Measurements from ENCODE around the gene MAML2. TPM values are rescaled to one million over a fixed set of nuclear protein-coding genes. Genes with fewer than 3 reads are reported as not detected.

Gene MAML2
- total RNA-seq, 1 experiment from 2014 or later = 2.7 TPM

GRCh38 chr11:96238563-96239135, 104.3 kb downstream of the MAML2 start:
- Histone ChIP-seq H3K79me2 (ENCODE audit: insufficient read depth, low read length) (no peaks in the 10 kb centered on the region), H3K4me2 (ENCODE audit: insufficient read depth, insufficient read length, low read length) (no peak overlapping the region), H3K23ac (ENCODE audit: insufficient read length, low read depth, low read length) (no peak overlapping the region), H2AFZ (ENCODE audit: low read length) (no peak overlapping the region), H3K79me1 (ENCODE audit: insufficient read depth, low read depth, low read length, poor library complexity, severe bottlenecking) (no peaks in the 10 kb centered on the region), H4K5ac (ENCODE audit: insufficient read length, low read depth, low read length) (no peak overlapping the region), H3K9ac (ENCODE audit: extremely low read depth, insufficient read length, low read length) (no peak overlapping the region), H2AK5ac (ENCODE audit: insufficient read length, low read length) (no peak overlapping the region), H3K56ac (ENCODE audit: insufficient read length, low read depth, low read length) (no peak overlapping the region), H3K27ac (ENCODE audit: insufficient read length, low read depth, low read length) (no peak overlapping the region), H3K18ac (ENCODE audit: insufficient read length, low read depth, low read length) (no peak overlapping the region), H2BK120ac (ENCODE audit: low read depth, low read length, poor library complexity, severe bottlenecking) (no peak overlapping the region), H2BK12ac (ENCODE audit: insufficient read length, low read depth, low read length) (no peak overlapping the region), H3K27me3 (ENCODE audit: insufficient read depth, low read length) (no peaks in the 10 kb centered on the region), H3K4ac (ENCODE audit: low read depth, low read length) (no peak overlapping the region), H4K91ac (ENCODE audit: insufficient read length, low read depth, low read length) (no peak overlapping the region), H2BK5ac (ENCODE audit: insufficient read length, low read length) (no peak overlapping the region), H4K8ac (replicated peaks; ENCODE audit: insufficient read length, low read depth, low read length) (no peak overlapping the region), H3K14ac (ENCODE audit: insufficient read depth, low read length) (no peak overlapping the region), H3K23me2 (ENCODE audit: insufficient read length, low read depth, low read length, poor library complexity, severe bottlenecking) (no peaks in the 10 kb centered on the region), H2BK15ac (ENCODE audit: low read depth, low read length) (no peak overlapping the region), H3K9me3 (ENCODE audit: control insufficient read depth, low read depth, low read length) (no peaks in the 10 kb centered on the region), H2BK20ac (ENCODE audit: low read depth, low read length, poor library complexity, severe bottlenecking) (no peak overlapping the region), H3T11ph (ENCODE audit: low read length) (no peak overlapping the region), H3K4me1 (ENCODE audit: insufficient read depth, low read length) (peaks cover 8% of the 10 kb centered on the region; the same call in 1 of the 2 replicates), H4K20me1 (ENCODE audit: control insufficient read depth, insufficient read depth, insufficient read length) (no peaks in the 10 kb centered on the region)
- Mint-ChIP-seq H3K36me3 (ENCODE audit: insufficient read depth in 1 of 3, low read depth in 3 of 3) (no peaks in the 10 kb centered on the region), H3K4me3 (no peak overlapping the region), H3K27ac (no peak overlapping the region), H3K4me1 (peaks cover 22 to 24% of the 10 kb centered on the region in 2 experiments), H3K27me3 (ENCODE audit: low read depth) (no peaks in the 10 kb centered on the region), H3K9me3 (no peaks in the 10 kb centered on the region; a peak in 1 of 5 replicates)
- WGBS (ENCODE audit: extremely low coverage, insufficient read length, low lambda C conversion rate) = no CpG with 5 or more reads among the region's 2 CpGs
- TF ChIP-seq, protein P1, sequence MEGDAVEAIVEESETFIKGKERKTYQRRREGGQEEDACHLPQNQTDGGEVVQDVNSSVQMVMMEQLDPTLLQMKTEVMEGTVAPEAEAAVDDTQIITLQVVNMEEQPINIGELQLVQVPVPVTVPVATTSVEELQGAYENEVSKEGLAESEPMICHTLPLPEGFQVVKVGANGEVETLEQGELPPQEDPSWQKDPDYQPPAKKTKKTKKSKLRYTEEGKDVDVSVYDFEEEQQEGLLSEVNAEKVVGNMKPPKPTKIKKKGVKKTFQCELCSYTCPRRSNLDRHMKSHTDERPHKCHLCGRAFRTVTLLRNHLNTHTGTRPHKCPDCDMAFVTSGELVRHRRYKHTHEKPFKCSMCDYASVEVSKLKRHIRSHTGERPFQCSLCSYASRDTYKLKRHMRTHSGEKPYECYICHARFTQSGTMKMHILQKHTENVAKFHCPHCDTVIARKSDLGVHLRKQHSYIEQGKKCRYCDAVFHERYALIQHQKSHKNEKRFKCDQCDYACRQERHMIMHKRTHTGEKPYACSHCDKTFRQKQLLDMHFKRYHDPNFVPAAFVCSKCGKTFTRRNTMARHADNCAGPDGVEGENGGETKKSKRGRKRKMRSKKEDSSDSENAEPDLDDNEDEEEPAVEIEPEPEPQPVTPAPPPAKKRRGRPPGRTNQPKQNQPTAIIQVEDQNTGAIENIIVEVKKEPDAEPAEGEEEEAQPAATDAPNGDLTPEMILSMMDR (conservative IDR thresholded peaks at IDR 0.05) = no peak
- no peak for DNase-seq
